Stimulated activated CD4-positive, alpha-beta T cell treated with anti-CD3 and anti-CD28 coated beads, Interleukin-1b, Interleukin-23, amount 100 ng/mL, for 24 hours (primary cell): ENCODE measurements around the gene ARHGEF10L.

Experiments used
- DNase-seq, 4 experiments: peaks; one replicate each; pipeline ENCODE4 v3.0.0-alpha.2; 2020; ENCODE audit warnings: low read depth in 4 of 4, low spot score in 1 of 4

Gene ARHGEF10L

GRCh38 chr1:17520473-17521319, 18.8 kb upstream of the ARHGEF10L start:
- no peak for DNase-seq

DNA sequence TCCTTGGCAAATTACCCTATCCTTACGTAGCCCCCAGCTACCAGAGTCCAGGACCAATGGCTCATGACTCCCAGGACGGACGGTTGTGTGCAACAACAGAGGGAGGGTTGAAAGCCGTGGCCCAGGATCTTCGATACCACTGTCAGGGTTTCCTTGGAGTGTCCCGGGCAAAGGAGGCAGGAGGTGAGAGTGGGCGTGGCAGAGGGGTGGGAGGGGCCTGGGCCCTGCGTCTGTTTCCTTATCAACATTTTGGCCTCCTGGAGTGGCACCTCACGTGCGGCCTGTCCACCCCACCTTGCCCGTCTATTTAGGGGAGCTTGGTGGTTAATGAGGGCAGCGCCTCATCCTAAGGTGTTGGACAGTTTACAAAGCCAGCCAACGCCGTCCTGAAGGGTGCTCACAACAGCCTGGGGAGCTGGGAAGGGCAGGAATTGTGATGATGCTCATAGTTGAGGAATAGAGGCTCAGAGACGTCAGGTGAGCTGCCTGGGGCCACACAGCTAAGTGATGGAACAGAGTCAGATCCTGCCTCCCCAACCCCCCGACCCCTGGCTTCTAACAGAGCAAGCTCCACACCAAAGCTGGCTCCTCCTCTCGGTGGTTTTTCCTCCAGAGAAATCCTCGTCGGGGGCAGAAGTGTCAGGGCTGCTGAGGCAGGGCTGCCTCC, 17.4 kb upstream of the ARHGEF10L start:
- no peak for DNase-seq

- no peak for DNase-seq
Measured at GRCh38 chr1:17523321-17524041, 16.0 kb upstream of the ARHGEF10L start.

GRCh38 chr1:17524645-17525044, 14.9 kb upstream of the ARHGEF10L start:
- no peak for DNase-seq

- no peak for DNase-seq
Measured at GRCh38 chr1:17525996-17526686, 13.4 kb upstream of the ARHGEF10L start.

DNA sequence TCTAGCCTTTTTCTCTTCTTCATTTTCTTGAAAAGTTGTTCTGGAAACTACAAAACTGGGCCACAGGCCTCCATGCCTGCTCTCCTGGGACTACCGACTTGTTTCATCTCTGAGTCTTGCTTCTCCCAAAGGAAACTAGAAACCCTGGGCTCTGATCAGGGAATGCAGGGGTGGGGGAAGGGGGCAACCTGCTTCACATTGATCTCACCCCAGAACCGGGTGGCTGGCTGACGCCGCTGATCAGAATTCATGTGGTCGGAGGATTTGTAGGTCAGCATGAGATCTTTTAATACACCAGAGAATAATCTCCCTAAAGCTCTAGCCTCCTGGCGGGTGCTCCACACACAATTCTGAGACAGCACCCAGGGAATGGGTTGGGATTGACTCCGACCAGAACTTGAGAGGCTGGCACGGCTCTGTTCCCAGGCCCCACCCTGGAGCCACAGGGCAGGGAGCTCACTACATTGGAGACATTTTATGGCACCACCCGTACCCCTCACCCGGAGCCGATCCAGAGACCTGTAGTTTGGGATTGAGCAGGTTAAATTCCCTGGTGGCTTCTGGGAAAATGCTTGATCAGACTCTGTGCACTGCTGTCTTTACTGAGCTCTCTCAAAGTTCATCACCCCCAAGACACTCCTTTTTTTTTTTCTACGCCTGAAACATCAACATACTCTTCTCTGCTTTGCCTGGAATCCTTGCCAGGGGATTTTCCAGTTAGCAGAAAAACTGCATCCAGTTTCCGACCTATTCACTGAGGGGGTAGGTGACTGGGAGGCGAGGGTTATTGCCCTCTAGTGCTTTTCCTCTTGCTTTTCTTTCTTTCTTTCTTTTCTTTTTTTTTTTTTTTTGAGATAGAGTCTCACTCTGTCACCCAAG, 12.2 kb upstream of the ARHGEF10L start:
- no peak for DNase-seq

DNA sequence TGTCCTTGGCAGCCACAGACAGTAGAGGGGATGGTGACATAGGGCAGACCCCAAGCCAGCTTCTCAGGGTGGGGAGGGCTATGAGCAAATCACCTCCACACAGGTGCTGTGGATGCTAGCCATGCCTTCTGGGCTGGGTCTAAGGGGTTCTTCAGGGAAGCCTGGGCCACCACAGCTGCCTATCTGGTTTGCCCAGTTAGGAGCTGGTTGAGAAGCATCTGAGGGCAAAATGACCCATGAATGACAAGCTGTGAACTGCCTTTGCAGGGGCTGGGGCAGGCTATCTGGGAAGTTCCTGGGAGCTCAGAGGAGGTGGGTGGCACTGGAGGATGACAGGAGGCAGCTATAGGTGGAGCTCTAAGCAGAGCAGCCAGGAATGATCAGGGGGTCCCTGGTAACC, 10.1 kb upstream of the ARHGEF10L start:
- no peak for DNase-seq

DNA sequence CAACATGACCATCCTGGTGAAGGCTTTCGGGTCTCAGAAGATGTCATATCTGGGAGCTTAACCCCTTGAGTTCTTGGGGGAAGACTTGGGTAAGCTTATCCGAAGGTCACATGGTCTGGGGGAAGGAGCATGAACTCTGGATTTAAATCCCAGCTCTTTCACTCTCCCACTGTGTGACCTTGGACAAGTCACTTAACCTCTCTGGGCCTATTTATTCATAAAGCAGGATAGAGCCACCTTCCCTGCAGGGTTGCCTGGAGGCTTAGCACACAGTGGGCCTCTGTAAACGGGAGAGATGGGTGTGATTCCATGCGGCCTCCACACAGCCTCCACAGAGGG, 8.2 kb upstream of the ARHGEF10L start:
- no peak for DNase-seq

GRCh38 chr1:17531682-17532487, 7.6 kb upstream of the ARHGEF10L start:
- no peak for DNase-seq

GRCh38 chr1:17533201-17533600, 6.3 kb upstream of the ARHGEF10L start:
- DNase-seq, result no peak

- DNase-seq, result no peak
Measured at GRCh38 chr1:17535300-17535936, 4.1 kb upstream of the ARHGEF10L start.

GRCh38 chr1:17538010-17538409, 1.5 kb upstream of the ARHGEF10L start:
- no peak for DNase-seq

DNA sequence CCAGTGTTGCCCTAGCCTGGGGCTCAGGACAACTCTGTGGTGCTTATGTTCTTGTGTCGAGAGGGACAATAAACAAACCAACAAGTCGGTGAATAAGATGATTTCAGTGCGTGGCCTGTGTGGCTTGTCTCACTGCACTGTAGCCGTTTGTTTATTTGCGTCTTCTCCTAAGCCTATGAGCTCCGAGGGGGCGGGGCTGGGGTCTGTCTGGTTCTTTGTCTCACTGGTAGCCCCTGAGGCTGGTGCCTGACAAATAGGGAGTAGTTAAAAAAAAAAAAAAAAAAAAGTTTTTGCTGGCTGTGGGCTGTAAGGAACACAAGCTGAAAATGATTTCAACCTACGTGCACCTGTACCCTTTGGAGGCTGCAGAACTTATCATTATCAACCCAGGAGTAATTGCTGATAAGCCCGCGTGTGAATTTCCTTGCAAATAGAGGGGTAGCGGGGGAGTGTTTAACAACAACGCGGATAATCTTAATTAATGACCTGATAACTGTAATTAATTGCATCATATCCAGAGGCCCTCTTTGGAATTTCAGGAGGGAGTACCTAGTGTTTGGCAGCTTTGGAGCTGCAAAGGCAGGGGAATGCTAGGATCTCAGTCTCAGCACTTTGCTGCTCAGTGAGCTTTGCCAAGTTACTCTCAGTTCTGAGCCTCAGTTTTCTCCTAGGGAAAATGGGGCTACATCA, 925 bp upstream of the ARHGEF10L start:
- no peak for DNase-seq

DNA sequence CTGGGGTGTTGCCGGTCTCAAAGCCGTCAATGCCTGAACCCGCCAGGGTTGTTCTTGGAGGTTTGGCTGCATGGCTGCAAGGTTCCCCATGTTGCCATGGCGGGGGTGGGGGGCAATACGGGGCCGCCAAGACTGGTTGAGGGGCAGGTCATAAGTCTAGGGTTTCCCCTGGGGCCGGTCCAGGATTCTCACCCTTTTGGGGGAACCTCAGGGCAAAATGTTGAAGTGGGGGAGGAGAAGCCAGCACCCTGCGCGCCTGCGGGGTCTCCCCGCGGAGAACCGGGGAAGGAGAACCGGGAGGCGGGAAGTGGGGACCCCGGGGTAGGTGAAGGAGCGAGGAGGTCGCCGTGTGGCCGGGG, 401 bp upstream of the ARHGEF10L start:
- DNase-seq, result no peak

GRCh38 chr1:17540255-17541001, 930 bp downstream of the ARHGEF10L start:
- no peak for DNase-seq

DNA sequence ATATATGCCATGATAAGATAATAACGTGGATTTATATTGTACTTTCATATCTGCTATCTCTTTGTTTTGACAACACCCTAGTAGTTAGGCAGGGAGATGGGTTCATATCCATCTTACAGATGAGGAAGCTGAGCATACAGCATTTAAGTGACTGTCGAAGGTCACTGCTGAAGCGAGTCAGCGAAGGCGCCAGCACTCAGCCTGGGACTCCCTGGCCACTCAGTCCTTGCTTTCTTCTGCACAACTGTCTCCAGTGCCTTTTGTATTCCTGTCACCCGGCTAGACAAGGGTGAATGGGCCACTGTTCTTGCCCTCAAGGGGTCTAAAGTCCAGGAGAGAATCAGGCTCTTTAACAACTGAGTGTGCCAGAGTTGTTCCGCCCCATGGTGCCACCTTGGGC, 3.1 kb downstream of the ARHGEF10L start:
- no peak for DNase-seq

- no peak for DNase-seq
Measured at GRCh38 chr1:17544776-17545350, 5.4 kb downstream of the ARHGEF10L start.

DNA sequence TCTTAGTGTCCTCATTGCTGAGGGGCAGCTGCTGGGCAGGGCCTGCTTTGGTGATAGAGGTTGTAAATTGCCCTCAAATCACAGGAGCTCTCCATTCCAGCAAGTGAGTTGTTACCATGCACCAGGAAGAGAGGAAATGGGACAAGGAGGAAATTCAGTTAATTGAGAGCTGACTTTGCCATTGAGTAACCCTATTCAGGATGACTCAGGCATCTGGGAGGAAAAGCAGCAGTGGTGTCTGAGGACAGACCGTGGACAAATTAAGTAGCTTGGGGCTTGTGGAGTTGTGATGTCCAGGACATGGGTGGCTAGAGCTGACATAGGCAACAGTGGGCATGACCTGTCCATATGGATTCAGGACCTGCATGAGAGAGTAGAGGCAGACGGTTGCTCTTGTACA, 5.9 kb downstream of the ARHGEF10L start:
- no peak for DNase-seq
